GM19372 (cell line): ENCODE measurements around the gene TOB1.
"Not testable (repeated sequence)": the region's sequence is repeated elsewhere in the genome, so short reads cannot be mapped to it uniquely, and the experiment has no call there.

Source experiments
- ATAC-seq: cut with Tn5 transposase; IDR thresholded peaks from one replicate; pipeline ENCODE4 v1.9.1; 2021; ENCODE audit warnings: mild to moderate bottlenecking, low read depth, moderate library complexity; ENCODE audit not compliant: unreplicated experiment

The TOB1 gene

DNA sequence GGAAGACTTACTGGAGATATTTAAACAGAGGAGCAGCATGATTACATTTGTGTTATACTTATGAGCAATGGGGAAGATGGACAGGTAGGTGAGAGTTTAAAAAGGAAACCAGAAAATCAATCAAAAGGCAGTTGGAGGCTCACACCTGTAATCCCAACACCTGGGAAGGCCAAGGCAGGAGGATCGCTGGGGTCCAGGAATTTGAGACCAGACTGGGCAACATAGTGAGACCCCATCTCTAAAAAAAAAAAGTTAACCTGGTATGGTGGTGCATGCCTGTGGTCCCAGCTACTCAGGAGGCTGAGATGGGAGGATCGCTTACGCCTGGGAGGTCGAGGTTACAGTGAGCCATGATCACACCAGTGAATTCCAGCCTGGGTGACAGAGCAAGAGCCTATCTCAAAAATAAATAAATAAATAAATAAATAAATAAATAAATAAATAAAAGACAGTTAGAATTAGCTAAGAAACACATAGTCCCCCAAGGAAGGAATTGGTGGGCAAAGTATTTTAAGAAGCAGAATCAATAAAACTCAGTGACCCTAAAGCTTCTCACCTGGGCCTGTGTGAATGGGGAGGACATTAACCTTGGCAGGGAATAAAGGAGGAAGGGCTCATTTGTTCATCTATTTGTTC, 32.3 kb upstream of the TOB1 start:
- no peak for ATAC-seq

DNA sequence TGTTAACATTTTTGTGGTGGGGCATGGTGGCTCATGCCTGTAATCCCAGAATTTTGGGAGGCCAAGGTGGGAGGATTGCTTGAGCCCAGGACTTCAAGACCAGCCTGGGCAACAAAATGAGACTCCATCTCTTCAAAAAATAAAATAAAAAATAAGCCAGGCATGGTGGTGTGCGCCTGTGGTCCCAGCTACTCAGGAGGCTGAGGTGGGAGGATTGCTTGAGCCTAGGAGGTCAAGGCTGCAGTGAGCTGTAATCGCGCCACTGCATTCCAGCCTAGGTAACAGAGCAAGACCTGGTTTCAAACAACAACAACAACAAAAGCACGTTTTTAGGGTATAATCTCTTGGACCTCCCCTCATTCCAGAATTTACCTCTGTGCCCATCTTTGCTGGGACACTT, 28.4 kb upstream of the TOB1 start:
- ATAC-seq: not testable (repeated sequence)

DNA sequence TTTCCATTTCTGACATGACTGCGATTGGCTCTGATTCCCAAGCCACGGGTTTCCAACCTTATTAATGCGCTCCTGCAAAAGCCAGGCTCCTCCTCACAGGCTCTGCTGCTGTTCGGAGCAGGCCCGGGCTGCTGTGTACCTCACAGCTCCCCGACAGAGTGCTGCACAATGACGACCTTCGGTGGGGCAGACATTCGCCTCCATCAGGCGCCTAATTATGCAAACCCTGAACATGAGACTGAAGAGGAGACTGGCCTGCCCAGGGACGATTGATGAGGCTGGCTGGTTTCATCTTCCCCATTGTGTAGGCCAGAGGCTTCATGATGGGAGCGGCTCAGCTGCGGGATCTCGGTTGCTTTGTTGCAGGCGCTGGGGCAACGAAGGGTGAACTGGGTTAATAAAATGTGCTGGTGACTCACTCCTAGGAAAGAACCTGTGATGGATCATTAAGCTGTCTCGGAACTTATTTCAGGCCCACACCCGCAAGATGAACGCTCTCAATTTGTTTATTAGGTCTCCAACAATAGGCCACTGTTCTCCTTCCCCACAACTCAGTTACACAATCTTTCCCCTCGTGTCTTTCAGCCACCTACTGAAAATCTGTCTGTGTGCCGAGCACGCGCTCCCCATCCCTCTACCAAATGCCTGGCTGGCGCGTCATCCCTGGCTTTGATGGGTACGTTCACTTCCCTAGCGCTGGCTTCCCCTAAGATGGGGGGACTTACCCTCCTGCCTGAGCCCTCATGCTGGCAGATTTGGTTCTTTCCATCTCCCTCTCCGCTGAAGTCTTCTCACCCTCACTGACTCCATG, 27.2 kb upstream of the TOB1 start:
- ATAC-seq: no peak

DNA sequence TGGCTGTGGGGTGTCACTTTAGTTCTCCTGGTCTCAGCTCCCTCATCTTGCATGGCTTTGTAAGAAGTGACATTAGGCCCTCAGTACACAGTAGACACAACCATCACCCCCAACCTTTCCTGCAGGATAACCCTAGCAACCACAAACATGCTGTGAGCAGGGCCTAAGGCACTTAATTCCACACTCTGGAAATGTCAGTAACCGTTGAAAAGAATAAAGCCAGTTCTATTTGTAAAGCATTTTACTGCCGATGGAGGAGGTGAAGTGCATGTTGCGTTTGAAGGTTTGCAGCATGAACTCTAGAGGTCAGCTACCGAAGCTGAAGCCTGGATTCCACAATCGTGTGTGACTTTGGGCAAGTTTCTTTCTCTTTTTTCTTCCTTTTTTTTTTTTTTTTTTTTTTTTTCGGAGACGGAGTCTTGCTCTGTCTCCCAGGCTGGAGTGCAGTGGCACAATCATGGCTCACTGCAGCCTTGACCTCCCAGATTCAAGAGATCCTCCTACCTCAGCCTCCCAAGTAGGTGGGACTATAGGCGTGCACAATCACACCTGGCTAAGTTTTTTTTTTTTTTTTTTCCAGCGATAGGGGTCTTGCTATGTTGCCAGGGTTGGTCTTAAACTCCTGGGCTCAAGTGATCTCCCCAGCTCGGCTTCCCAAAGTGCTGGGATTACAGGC, 26.1 kb upstream of the TOB1 start:
- ATAC-seq: no peak

DNA sequence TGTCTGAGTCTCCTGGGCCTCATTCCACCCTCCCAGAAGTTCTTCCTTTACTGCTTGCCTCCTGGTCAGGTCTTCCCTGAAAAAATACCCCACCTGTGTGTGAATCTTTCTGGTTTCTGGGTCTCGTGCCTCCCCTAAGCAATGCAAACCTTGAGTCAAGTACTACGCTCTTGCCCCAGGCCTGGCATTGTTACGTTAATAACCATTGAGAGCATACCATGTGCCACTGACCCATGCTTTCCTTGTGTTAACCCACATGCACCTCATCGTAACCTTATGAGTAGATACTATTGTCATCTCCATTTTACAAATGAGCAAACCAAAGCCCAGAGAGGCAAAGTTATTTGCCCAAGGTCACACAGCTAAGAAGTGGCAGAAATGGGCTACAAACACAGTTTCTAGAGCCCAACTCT, 25.4 kb upstream of the TOB1 start:
- no peak for ATAC-seq

DNA sequence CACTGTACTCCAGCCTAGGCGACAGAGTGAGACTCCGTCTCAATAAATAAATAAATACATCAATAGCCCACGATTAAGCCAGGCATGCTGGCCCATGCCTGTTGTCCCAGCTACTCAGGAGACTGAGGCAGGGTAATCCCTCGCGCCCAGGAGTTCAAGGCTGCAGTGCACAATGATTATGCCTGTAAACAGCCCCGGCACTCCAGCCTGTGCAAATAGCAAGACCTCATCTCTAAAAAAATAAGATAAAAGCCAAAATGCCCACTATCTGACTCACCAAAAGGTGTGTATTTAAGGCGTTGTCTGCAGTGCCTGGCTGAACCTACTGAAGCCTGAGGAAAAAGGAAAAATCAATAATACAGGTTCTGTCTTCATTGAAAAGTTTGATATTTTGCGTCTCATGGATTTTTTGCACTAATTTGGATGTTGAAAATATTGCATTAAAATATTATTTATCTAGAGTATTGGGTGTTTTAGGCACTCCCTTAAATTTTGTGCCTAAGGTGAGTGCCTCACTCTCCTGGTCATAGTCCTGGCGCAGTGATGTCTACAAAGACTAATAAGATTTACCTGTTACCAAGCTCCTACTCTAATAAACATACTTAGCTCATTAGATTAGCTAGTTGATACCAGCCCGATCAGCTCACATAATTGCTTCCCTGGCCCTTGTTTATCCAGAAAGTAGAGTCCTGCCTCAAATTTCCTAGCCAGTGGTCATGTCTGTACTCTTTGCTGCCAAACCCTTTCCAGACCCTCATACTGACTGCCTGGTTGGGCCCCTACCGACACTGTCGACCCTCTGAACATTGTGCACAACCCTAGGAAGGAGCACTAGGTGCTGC, 24.7 kb upstream of the TOB1 start:
- ATAC-seq: no peak

DNA sequence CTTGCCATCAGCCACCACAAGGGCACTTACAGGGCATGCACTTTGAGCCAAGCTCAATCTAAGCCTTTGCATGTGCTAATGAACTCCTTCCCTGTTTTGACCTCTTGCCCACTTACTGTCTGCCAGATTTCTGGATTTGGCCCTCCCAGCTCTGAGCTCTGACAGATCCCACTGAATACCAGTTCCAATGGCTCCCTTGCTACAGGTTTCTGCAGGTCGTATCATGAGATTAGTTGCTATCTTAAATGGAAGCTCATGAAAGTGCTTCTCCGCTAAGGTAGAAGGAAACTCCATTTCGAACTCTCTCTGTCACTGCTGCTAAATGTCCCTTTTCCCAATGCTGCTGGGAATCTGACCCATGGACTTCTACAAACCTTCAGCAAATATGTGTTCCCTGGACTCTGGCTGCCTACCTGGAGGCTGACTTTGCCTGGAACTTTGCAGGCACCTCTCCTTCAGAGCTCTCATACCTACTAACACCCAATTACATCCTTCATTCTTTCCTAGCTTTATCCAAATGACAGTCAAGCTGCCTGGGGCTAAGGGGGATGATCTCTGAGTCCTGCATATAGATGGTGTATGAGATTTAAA, 23.5 kb upstream of the TOB1 start:
- ATAC-seq: no peak

DNA sequence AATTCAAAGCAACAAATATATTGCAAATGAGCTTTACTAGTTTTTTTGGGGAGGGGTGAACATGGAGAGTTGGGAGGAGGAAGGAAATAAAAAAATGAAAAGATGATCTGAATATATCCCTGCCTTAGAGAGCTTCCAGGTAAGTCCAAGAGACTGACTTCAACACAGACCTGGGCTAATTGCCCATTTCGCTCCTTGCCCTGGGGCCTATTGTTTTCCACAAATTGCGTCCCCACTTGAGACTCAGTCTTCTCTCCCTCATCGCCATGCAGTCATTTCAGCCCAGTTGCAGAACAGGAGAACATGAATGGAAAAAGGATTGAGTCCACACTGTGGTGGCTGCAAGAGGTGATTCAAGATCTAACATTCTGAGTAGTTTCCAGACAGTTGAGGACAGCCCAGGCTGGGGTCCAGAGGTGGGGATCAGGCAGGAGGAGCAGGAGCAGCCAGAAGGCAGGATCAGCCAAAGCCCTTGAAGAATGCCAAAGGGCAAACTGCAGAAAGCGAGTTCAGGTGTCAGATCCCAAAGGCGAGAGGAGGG, 21.6 kb upstream of the TOB1 start:
- ATAC-seq: no peak

DNA sequence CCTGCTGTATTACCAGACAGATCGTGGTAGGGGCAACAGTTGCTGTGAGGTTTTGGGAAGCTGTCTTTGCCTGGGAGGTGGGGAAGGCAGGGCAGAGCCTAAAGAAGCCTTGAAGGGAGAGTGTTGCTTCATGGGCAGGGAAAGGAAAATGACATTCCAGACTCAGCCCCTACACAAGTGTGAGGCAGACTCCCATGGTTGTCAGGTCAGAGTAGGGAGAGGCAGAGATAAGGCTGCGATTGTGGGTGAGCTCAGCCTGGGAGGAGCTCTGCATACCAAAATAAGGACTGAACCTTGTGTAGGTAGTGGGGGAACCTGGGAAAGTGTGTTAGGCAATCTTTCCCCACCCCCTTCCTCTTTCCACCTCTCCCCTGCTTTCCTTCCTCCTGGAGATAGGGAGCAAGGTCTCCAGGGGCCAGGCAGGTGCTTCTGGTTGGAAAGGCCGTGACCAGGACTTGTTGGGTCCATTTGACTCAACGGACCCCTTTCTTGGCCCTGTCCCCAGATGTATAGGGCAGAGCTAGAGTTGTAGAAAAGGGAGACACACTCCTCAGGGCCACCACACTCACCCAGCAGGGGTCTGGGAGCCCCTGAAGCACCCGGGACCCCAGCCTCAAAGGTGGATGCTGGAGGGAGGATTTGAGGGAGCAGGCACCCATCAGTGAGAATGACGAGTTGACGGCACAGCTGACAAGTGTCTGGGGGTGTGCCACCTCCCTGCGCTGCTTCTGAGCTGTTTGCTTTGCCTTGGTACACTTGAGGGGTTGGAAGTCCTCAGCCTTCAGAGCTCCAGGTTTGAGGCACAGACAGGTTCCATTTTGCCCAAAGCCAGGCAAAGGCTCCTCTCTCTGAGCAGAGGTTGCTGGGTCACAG, 18.5 kb upstream of the TOB1 start:
- ATAC-seq: no peak

DNA sequence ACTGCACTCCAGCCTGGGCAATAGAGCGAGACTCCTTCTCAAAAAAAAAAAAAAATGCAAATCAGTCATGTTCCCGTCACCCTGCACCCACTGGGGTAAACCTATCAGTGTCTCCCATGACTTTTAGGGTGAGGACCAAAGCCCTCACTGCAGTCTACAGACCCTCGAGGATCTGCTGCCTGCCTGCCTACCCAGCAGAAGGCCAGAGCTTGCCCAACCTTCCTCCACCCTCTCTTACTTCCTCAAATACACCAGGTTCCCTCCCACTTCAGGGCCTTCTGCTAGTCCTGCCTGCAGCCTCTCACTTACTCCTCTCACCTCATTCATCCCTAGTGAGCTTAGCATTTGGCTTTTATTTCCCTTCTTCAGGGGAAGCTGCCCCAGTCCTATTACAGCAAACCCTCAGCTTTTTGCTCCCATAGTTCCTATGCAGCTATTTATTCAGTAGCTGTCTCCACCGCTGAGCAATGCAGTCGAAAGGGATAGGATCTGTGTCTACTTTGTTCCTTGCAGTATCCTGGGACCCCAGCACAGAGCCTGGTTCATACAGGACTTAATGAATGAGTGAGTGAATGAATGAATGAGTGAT, 17.8 kb upstream of the TOB1 start:
- no peak for ATAC-seq

DNA sequence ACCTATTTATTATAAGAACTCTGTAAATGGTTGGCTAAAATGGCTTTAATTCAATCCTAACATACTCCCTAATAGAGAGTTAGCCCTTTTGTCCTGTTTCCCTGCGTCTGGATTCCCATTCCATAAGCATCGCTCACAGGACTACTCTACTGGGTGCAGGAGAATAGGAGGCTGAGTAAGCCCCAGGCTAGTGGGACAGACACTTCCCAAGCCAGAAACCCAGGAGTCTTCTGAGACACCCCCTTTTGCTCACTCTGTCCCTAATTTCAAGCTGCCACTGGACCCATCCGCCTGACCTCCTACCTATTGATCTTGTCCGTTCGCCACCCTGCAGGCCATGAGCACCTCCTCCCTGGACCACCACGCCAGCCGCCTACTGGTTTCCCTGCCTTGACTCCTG, 16.7 kb upstream of the TOB1 start:
- ATAC-seq: no peak

DNA sequence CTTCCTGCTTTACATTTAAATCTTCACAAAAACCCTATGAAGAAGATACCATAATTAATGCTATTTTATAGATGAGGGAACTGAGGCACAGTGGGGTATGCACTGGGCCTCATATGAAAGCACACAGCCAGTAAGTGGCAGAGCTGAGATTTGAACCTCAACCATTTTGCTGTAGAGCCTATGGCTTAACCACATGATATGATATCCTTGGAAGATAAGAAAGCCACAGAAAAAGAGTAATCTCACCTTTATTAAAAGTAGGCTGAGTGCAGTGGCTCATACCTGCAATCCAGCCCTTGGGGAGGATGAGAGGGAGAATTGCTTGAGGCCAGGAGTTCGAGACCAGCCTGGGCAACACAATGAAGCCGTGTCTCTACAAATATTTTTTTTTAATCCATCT, 15.0 kb upstream of the TOB1 start:
- no peak for ATAC-seq

DNA sequence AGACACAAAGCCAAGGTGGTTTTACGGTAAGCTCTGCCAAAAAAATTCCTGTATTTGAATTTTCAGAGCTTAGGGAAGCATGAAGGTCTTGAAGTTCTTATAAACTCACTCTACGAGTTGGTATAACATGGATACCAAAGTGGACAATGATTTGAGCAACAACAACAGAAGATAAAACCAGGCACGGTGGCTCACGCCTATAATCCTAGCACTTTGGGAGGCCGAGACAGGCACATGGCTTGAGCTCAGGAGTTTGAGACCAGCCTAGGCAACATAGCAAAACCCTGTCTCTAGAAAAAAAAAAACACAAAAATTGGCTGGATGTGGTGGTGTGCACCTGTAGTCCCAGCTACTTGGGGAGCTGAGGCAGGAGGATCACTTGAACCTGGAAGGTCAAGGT, 12.9 kb upstream of the TOB1 start:
- ATAC-seq: no peak

DNA sequence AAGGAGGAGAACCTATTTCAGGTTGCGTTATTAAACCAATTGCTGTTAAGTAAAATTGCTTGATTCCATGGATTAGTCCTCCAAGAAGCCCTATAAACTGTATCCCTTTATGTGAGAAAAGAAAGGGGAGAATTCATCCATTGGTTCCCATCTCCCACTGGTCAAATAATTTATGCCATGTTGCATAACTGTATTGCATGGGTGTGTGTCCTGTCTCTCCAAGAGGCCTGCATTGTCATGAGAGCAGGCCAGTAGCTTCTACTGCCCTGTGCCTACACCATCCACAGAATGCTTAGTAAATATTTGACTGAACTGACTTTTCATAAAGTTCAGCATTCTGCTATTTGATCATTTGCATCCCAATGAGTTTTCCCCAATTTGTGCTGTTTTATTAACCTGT, 11.7 kb upstream of the TOB1 start:
- no peak for ATAC-seq

DNA sequence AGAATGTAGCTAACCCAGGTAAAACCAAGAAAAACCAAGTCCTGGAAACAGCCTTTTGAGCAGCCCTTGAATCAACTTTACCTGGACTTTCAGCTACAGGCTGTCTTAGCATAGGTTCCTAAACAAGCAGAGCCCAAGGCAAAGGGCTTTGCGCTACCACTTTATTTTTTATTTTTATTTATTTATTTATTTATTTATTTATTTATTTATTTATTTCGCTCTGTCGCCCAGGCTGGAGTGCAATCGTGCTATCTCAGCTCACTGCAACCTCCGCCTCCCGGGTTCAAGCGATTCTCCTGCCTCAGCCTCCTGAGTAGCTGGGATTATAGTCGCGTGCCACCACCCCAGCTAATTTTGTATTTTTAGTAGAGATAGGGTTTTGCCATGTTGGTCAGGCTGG, 10.9 kb upstream of the TOB1 start:
- not testable (repeated sequence) for ATAC-seq

DNA sequence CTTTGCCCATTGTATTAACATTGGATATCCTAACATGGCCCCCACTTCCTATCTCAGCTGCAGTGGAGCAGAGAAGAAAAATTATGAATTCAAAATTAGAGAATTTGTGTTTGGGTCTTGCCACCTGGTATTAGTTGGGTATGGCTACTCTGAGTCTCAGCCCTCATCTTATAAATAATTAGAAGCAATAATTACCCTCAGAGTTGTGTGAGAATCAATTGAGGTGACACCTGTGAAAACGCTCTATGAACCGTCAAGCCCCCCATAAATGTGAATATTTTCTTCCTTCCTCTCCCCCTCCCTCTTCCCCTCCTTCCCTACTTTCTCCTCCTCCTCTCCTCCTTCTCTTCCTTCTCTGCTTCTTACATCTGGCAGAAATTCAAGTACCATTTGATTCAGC, 8.9 kb upstream of the TOB1 start:
- ATAC-seq: no peak

DNA sequence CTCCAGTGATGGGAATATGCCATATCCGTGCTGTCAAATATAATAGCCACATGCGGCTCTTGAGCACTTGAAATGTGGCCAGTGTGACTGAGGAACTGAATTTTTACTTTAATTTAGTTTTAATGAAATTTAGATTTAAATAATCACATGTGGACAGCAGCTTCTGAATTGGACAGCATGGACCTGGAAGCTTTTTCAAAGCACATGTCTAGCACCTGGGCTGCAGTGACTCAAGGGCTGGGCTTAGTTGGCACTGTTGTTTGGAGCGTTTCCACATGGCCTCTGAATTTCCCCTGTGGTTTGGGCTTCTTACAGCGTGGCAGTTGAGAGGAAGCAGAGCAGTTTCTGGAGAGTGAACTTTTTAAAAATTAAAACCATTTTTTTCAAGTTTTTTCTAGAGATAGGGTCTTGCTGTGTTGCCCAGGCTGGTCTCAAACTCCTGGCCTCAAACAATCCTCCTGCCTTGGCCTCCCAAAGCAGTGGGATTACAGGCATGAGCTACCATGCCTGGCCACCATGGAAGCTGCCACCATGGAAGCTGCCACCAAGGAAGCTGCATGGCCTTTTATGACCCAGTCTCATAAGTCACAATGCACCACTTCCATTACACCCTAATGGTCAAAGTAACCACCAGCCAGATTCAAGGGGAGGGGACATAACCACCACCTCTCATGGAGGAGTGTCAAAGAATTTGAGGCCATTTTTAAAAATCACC, 6.7 kb upstream of the TOB1 start:
- no peak for ATAC-seq

DNA sequence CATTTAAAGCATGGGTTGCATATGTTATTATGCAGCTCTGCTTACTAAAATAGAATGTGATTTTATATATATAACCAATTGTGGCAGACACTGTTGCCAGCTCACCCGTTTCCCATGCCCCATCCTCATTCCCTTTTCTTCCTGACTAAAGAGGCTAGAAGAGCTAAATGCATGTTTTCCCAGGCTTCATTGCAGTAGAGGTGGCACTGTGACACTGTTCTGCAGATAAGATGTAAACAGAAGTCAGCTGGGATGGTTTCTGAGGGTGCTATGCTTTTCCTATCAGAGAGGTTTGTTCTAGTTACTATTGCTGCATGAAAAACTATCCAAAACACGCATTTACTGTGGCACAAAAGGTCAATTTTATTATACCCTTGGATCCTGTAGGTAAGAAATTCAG, 5.7 kb upstream of the TOB1 start:
- ATAC-seq: no peak
